KG1 (cell line): ENCODE data around the gene LRRC47.

ENCODE experiments used
- DNase-seq: peaks from one replicate; lab custom pipeline; 2025; lab: John Stamatoyannopoulos, UW

LRRC47 gene

DNA sequence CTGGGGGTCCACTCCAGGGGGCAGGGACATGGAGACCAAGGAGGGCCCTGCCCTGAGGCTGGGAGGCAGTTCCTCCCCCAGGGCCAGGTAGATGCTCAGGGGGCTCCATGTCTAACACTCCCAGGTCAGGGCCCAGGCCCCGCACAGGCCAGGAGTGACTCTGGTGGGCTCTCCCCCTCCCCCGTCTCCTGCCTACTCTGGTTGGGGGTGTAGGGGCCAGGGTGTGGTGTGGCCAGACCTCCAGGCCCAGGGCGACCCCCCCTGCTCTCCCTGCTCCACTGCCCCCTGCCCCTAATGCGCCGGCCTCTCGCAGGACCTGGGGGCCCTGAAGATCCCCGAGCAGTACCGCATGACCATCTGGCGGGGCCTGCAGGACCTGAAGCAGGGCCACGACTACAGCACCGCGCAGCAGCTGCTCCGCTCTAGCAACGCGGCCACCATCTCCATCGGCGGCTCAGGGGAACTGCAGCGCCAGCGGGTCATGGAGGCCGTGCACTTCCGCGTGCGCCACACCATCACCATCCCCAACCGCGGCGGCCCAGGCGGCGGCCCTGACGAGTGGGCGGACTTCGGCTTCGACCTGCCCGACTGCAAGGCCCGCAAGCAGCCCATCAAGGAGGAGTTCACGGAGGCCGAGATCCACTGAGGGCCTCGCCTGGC, 63.7 kb downstream of the LRRC47 start:
- no peak for DNase-seq

DNA sequence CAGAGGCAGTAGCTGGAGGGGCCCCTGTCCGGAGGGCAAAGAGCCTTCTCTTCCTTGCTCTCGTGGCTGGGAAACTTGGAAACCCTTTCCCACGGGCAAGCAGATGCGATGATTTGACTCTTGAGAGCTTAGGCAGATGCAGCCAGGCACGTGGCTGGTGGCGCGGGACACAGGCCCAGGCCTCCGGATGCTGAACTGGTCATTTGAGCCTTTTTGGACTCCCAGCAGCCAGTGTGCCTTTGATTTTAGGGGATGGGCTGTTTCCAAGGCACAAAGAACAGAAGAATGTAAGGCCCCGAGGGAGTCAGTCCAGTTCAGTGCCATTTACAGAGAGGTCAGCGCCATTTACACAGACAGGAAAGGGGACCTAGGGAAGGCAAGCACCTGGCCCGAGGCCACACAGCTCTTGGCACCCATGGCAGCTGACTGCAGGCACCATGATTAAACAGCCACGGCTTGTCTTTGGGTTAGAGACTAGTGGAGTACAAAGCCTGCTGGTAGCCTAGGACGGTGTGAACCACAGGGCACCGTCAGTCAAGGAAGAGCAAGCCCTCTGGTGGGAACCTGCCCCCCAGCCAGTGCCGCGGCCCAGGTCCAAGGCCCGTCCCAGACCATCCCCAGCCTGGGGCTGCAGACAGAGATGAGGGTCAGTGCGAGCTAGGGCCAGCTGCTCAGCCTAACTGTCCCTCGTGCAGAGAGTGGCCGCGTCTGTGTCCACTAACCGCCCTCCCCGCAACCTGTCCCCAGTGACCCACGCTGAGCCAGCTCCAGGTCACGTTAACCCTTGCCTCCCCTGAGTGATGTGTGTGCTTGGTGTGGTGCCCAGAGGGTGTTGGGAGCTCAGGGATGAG, 64.5 kb downstream of the LRRC47 start:
- DNase-seq, result no peak

DNA sequence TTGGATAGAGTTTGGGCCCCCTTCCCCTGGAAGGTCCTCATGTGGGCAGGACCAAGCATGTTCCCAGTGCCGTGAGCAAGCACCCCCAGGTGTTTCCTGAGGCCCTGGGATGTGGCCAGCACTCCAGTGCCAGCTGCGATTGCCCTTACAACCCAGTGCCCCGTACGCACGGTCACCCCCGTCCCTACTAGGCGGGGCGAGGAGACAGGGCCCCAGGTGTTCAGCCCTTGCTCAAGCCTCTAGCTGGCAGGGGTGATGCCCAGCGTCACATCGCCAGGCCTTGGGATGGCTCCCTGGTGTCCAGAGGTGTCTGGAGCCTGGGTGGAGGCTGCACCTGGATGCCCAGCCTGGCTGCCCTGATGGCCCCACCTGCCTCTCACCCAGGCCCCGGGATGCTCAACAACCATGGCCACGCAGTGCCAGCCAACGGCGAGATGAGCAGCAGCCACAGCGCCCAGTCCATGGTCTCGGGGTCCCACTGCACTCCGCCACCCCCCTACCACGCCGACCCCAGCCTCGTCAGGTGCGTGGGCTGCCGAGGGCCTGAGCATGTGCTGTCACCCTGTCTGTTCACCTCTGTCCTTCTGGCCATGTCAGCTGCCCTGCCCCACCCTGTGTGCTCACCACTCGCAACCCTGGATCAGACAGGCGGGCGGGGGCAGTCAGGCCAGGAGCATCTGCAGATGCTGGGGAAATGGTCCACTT, 65.6 kb downstream of the LRRC47 start:
- no peak for DNase-seq

DNA sequence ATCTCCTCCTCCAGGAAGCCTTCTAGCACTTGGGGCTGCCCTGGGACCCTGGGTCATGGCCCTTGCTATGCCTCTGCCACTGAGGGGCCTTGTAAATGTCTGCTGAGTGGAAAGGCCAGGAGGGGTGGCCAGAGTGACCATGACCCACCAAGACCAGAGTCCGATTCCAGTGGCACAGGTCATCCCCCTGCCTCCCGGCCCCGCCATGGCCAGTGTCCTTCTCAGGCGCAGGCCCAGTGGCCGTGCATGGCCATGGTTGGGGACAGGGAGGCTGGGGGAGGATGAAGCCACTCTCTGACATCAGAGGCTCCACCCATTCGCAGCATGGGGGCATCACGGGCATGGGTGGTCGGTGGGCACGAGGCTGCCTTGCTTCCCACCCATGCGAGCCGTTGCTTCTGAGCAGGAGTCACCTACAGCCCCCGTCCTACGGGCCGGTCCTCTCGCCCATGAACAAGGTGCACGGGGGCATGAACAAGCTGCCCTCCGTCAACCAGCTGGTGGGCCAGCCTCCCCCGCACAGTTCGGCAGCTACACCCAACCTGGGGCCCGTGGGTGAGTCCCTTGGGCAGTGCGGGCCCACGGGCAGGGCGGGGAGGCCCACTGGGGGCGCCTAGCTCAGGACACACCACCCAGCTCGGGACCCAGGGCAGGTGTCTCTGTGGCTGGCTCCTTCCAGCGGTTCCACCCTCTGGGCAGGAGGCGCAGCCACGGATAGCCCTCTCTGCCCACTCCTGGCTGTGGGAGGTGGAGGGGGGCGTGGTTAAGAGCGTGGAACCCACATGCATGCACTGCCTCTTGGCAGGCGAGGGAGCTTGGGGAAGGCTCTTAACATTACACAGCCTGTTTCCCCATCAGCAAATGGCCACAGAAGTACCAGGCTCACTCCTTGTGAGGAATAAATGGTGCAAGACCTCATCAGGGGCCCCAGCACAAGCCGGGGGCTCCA, 66.4 kb downstream of the LRRC47 start:
- no peak for DNase-seq
